ENCODE data around the gene GRK3. TPM values are rescaled to one million over a fixed set of nuclear protein-coding genes. Genes with fewer than 3 reads are reported as not detected.
A peak's percentile ranks its signal among the peaks of the same experiment; 100 is the strongest.
"Not testable (repeated sequence)": the region's sequence is repeated elsewhere in the genome, so short reads cannot be mapped to it uniquely, and the experiment has no call there.

GRK3 gene
- total RNA-seq, 4 donors from 2014 or later = 3.6 to 10.9 (median 7.1) TPM

DNA sequence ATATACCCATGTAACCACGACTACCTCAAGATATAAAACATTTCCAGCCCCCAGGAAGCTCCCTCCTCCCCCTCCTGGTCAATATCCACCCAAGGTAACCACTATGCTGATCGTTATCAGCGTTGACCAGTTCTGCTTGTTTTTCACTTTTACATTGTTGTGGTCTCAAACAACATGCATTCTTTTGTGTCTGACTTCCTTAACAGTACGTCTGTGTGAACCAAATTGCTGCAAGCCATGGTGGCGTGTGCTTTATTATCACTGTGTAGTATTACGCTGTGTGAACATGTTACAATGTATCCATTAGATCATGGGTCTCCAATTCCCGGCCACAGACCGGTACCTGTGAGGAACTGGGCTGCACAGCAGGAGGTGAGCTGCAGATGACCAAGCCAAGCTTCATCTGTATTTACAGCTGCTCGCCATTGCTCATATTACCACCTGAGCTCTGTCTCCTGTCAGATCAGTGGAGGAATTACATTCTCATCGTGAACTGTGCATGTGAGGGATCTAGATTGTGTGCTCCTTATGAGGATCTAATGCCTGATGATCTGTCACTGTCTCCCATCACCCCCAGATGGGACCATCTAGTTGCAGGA, 15.5 kb upstream of the GRK3 start:
- DNase-seq (ENCODE audit: low spot score in 2 of 2) = no peak
- H3K9me3 ChIP-seq = no peaks in the 10 kb centered on the region
- no peaks in the 10 kb centered on the region for H3K36me3 ChIP-seq
- no peaks in the 10 kb centered on the region for H3K27me3 ChIP-seq
- H3K4me1 ChIP-seq = no peaks in the 10 kb centered on the region
- WGBS = 79% methylated on average over 10 of the region's 10 CpGs
- TF ChIP-seq CTCF (IDR thresholded peaks at IDR 0.05) (no peak), POLR2A (IDR thresholded peaks at IDR 0.05) (no peak), POLR2AphosphoS5 (IDR thresholded peaks at IDR 0.05) (no peak), EP300 (IDR thresholded peaks at IDR 0.05) (no peak)
- H3K4me3 ChIP-seq = no peak overlapping the region
- no peak overlapping the region for H3K27ac ChIP-seq

DNA sequence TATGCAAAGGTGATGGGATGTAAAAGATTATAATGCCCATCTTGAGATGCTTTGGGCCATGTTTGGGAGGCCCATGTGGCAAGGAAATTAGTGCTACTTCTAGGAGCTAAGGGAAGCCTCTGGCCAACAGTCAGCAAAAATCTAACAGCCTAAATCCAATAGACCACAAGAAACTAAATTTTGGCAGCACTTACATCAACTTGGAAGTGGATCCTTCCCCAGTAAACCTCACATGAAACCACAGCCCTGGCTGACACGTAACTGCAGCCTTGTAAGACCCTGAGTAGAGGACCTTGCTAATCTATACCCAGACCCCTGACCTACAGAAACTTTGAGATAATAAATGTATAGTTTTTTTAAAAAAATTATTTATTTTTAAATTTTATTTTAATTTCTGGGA, 13.1 kb upstream of the GRK3 start:
- H3K9me3 ChIP-seq = no peaks in the 10 kb centered on the region
- H3K36me3 ChIP-seq = no peaks in the 10 kb centered on the region
- H3K4me1 ChIP-seq = peaks cover 7% of the 10 kb centered on the region
- H3K27me3 ChIP-seq = no peaks in the 10 kb centered on the region
- TF ChIP-seq CTCF (IDR thresholded peaks at IDR 0.05) (no peak), POLR2AphosphoS5 (IDR thresholded peaks at IDR 0.05) (no peak), EP300 (IDR thresholded peaks at IDR 0.05) (no peak), POLR2A (IDR thresholded peaks at IDR 0.05) (no peak)
- H3K27ac ChIP-seq = no peak overlapping the region
- WGBS = 59% methylated on average over 1 of the region's 1 CpG
- DNase-seq (ENCODE audit: low spot score in 2 of 2) = no peak
- no peak overlapping the region for H3K4me3 ChIP-seq

DNA sequence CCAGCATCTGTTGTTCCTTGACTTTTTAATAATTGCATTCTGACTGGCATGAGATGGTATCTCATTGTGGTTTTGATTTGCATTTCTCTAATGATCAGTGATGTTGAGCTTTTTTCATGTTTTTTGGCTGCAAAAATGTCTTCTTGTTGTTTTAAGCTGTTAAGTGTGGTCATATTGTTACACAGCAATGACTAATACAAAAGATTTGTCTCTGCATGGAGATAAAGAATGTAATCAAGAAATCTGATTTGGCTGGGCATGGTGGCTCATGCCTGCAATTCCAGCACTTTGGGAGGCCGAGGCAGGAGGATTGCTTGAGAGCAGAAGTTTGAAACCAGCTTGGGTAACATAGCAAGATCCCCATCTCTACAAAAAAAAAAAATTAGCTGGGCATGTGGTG, 12.1 kb upstream of the GRK3 start:
- H3K4me3 ChIP-seq; H3K4me1 ChIP-seq; H3K36me3 ChIP-seq; H3K27ac ChIP-seq; H3K9me3 ChIP-seq; DNase-seq (ENCODE audit: low spot score in 2 of 2); H3K27me3 ChIP-seq: not testable (repeated sequence)
- WGBS = 40% methylated on average over 1 of the region's 1 CpG

GRCh38 chr22:25553131-25553530, 11.3 kb upstream of the GRK3 start:
- Histone ChIP-seq H3K27me3 (no peaks in the 10 kb centered on the region), H3K4me3 (no peak overlapping the region), H3K9me3 (no peaks in the 10 kb centered on the region), H3K27ac (no peak overlapping the region), H3K36me3 (no peaks in the 10 kb centered on the region), H3K4me1 (peaks cover 7% of the 10 kb centered on the region)
- no peak for TF ChIP-seq POLR2A (IDR thresholded peaks at IDR 0.05)
- no peak for TF ChIP-seq EP300 (IDR thresholded peaks at IDR 0.05)
- WGBS = 78% methylated on average over 2 of the region's 2 CpGs
- DNase-seq (ENCODE audit: low spot score in 2 of 2) = no peak

DNA sequence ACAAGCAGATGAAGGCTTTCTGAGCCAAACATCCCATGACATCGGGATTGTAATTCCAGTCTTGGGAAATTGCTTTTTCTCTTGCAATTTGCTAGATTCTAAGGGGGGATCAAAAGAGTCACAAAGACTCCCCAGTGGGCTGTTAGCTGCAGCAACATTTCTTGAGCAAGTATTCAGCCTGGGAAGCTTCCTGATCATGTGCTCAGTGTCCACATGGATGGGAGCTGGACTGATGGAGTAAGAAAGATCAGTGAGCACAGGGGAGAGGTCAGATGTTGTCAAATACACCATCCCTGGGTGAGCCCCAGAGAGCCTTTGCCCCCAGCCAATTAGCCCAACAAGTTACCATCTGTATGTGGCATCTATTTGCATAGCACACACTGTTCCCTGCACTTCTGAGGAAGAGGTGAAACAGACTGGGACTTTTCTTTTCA, 10.2 kb upstream of the GRK3 start:
- H3K9me3 ChIP-seq = no peaks in the 10 kb centered on the region
- no peak overlapping the region for H3K27ac ChIP-seq
- H3K4me1 ChIP-seq = peaks cover 7% of the 10 kb centered on the region
- no peak for DNase-seq (ENCODE audit: low spot score in 2 of 2)
- WGBS = 48% methylated on average over 1 of the region's 1 CpG
- H3K4me3 ChIP-seq = no peak overlapping the region
- H3K27me3 ChIP-seq = no peaks in the 10 kb centered on the region
- no peaks in the 10 kb centered on the region for H3K36me3 ChIP-seq
- TF ChIP-seq POLR2A (IDR thresholded peaks at IDR 0.05) (no peak), CTCF (IDR thresholded peaks at IDR 0.05) (no peak), POLR2AphosphoS5 (IDR thresholded peaks at IDR 0.05) (peak in 1 of 3 donors; percentile 24), EP300 (IDR thresholded peaks at IDR 0.05) (no peak)

DNA sequence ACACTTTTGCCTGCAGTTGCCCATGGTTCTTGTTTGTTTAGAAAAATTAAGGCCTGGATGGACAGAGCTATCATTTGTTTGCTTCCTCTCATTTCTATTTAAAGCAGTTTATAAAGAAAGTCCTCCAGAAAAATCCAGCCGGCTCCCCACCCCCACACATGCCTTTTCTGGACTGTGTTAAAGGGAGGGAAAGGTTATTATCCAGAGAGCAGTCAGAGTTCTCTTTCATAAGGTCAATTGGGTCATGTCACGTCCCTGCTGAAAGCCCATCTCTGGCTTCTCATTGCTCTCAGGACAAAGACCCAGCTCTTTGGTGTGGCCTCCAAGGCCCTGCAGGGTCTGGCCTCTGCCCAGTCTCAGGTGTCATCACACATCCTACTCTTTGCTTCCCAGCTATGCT, 9.8 kb upstream of the GRK3 start:
- H3K9me3 ChIP-seq = no peaks in the 10 kb centered on the region
- TF ChIP-seq CTCF (IDR thresholded peaks at IDR 0.05) (no peak), EP300 (IDR thresholded peaks at IDR 0.05) (no peak), POLR2AphosphoS5 (IDR thresholded peaks at IDR 0.05) (no peak), POLR2A (IDR thresholded peaks at IDR 0.05) (no peak)
- no peak overlapping the region for H3K4me3 ChIP-seq
- peak overlapping the region; percentile 24 for H3K27ac ChIP-seq
- WGBS = 58% methylated on average over 1 of the region's 2 CpGs
- no peak for DNase-seq (ENCODE audit: low spot score in 2 of 2)
- H3K36me3 ChIP-seq = no peaks in the 10 kb centered on the region
- H3K27me3 ChIP-seq = no peaks in the 10 kb centered on the region
- H3K4me1 ChIP-seq = peaks cover 7% of the 10 kb centered on the region

Measured in suprapubic skin (tissue), 4 donors.